H1 (cell line): ENCODE measurements around the gene EPB41L4B. TPM values are rescaled to one million over a fixed set of nuclear protein-coding genes. Genes with fewer than 3 reads are reported as not detected.

Experiments
- CTCF ChIA-PET: fragments of 300-600 bp; sonication (Branson Sonifier 250); formaldehyde crosslinking; loops from one replicate; lab custom pipeline; 2021; ENCODE audit not compliant: partially characterized antibody; lab: Charles Lee
- POLR2A ChIA-PET: fragments of 300-600 bp; sonication (Branson Sonifier 250); formaldehyde crosslinking; loops from one replicate; lab custom pipeline; 2021; ENCODE audit warnings: inconsistent platforms; ENCODE audit not compliant: partially characterized antibody; lab: Charles Lee
- DNase-seq, 2 experiments: peaks; one replicate each; pipeline versions ENCODE4 v3.0.0 to v3.0.0-alpha.2; 2010 to 2022; ENCODE audit warnings: low spot score in 2 of 2, low read depth in 1 of 2, mixed read lengths in 1 of 2
- FAIRE-seq: peaks from 2 replicates; lab custom pipeline; 2011; peaks lifted over from hg19 to GRCh38; lab: Jason Lieb, UNC
- H2AFZ ChIP-seq: 2 replicates; pipeline ENCODE4 v1.8.1; 2012; ENCODE audit warnings: low read length, inconsistent platforms
- H2AK5ac ChIP-seq: 2 replicates; pipeline ENCODE4 v1.6.1; 2013; ENCODE audit warnings: low read depth, low read length
- H2BK120ac ChIP-seq: replicated peaks from 2 replicates; pipeline ENCODE3; 2013; ENCODE audit warnings: low read depth, low read length, inconsistent platforms
- H2BK12ac ChIP-seq: 2 replicates; pipeline ENCODE4 v1.6.1; 2013; ENCODE audit warnings: low read depth, low read length
- H2BK15ac ChIP-seq: 2 replicates; pipeline ENCODE4 v1.6.1; 2013; ENCODE audit warnings: low read length
- H2BK20ac ChIP-seq: 2 replicates; pipeline ENCODE4 v1.6.1; 2013; ENCODE audit warnings: low read length
- H2BK5ac ChIP-seq: 2 replicates; pipeline ENCODE4 v1.6.1; 2013; ENCODE audit warnings: low read depth, low read length
- H3K14ac ChIP-seq: 2 replicates; pipeline ENCODE4 v1.6.1; 2013; ENCODE audit warnings: inconsistent platforms; ENCODE audit not compliant: insufficient read length
- H3K18ac ChIP-seq: 2 replicates; pipeline ENCODE4 v1.6.1; 2013; ENCODE audit warnings: low read length; ENCODE audit errors: extremely low read depth
- H3K23ac ChIP-seq: 2 replicates; pipeline ENCODE4 v1.6.1; 2013; ENCODE audit warnings: inconsistent platforms; ENCODE audit not compliant: insufficient read length
- H3K23me2 ChIP-seq: 2 replicates; pipeline ENCODE4 v1.6.1; 2013; ENCODE audit warnings: low read depth, low read length
- H3K27ac ChIP-seq: 2 replicates; pipeline ENCODE4 v1.6.1; 2011; ENCODE audit warnings: low read depth, low read length, inconsistent platforms
- H3K27me3 ChIP-seq, 4 experiments: replicated peaks in 1 of 4; 1 replicate in 1 of 4; 2 replicates in 3 of 4; pipeline versions ENCODE4 v1.6.1 to v1.8.1; 2011 to 2013; ENCODE audit warnings: low read length in 3 of 4, mild to moderate bottlenecking in 3 of 4, inconsistent platforms in 2 of 4, mixed read lengths in 2 of 4, moderate library complexity in 1 of 4; ENCODE audit not compliant: control insufficient read depth in 3 of 4, insufficient read depth in 3 of 4; ENCODE audit errors: extremely low read depth in 1 of 4
- H3K36me3 ChIP-seq, 4 experiments: 2 replicates each; pipeline versions ENCODE4 v1.6.1 to v1.8.1; 2011 to 2013; ENCODE audit warnings: mild to moderate bottlenecking in 4 of 4, low read length in 3 of 4, moderate library complexity in 2 of 4, control low read depth in 1 of 4, inconsistent platforms in 1 of 4; ENCODE audit not compliant: insufficient read depth in 4 of 4, control insufficient read depth in 2 of 4
- H3K4ac ChIP-seq: replicated peaks from 2 replicates; pipeline ENCODE3; 2013; ENCODE audit warnings: low read length, low read depth, mixed read lengths, inconsistent platforms; ENCODE audit not compliant: insufficient read length
- H3K4me1 ChIP-seq, 4 experiments: replicated peaks in 1 of 4; 1 replicate in 1 of 4; 2 replicates in 3 of 4; pipeline versions ENCODE4 v1.6.1 to v1.8.1; 2011 to 2013; ENCODE audit warnings: low read length in 3 of 4, inconsistent platforms in 2 of 4, mixed read lengths in 1 of 4; ENCODE audit not compliant: insufficient read depth in 4 of 4, control insufficient read depth in 3 of 4
- H3K4me2 ChIP-seq, 2 experiments: 2 replicates each; pipeline versions ENCODE4 v1.6.1 to v1.8.1; 2011 to 2013; ENCODE audit warnings: low read depth in 2 of 2, low read length in 2 of 2, control low read depth in 1 of 2, inconsistent platforms in 1 of 2, mild to moderate bottlenecking in 1 of 2; ENCODE audit not compliant: insufficient read depth in 1 of 2
- H3K4me3 ChIP-seq, 4 experiments: fragments of 200-600, 300-600 bp in 1 of 4; sonication (generic), shearing (Covaris generic), sonication (Bioruptor Twin) in 1 of 4; 2 replicates each; pipeline versions ENCODE4 v1.5.1 to v1.8.1; 2011 to 2016; ENCODE audit warnings: low read length in 4 of 4, low read depth in 3 of 4, control low read depth in 2 of 4, inconsistent platforms in 2 of 4, mild to moderate bottlenecking in 2 of 4, mixed read lengths in 1 of 4, moderate library complexity in 1 of 4; ENCODE audit not compliant: insufficient read depth in 2 of 4; ENCODE audit errors: extremely low read depth in 1 of 4
- H3K56ac ChIP-seq: replicated peaks from 2 replicates; pipeline ENCODE3; 2013; ENCODE audit warnings: low read depth, mild to moderate bottlenecking, mixed read lengths, low read length, inconsistent platforms; ENCODE audit not compliant: insufficient read length
- H3K79me1 ChIP-seq: 2 replicates; pipeline ENCODE4 v1.6.1; 2013; ENCODE audit warnings: low read depth, low read length, control low read depth
- H3K79me2 ChIP-seq, 2 experiments: 2 replicates each; pipeline versions ENCODE4 v1.6.1 to v1.8.1; 2012 to 2013; ENCODE audit warnings: low read length in 2 of 2, mild to moderate bottlenecking in 2 of 2, inconsistent platforms in 1 of 2; ENCODE audit not compliant: insufficient read depth in 2 of 2, control insufficient read depth in 1 of 2
- H3K9ac ChIP-seq, 4 experiments: replicated peaks in 1 of 4; 1 replicate in 1 of 4; 2 replicates in 3 of 4; pipeline versions ENCODE4 v1.6.1 to v1.8.1; 2011 to 2013; ENCODE audit warnings: low read depth in 3 of 4, low read length in 3 of 4, control low read depth in 2 of 4, mild to moderate bottlenecking in 2 of 4, moderate library complexity in 2 of 4, inconsistent platforms in 1 of 4; ENCODE audit errors: extremely low read depth in 1 of 4
- H3K9me3 ChIP-seq, 2 experiments: 2 replicates each; pipeline versions ENCODE4 v1.6.1 to v1.8.1; 2012 to 2013; ENCODE audit warnings: mild to moderate bottlenecking in 2 of 2, moderate library complexity in 2 of 2, control low read depth in 1 of 2, inconsistent platforms in 1 of 2, low read depth in 1 of 2, low read length in 1 of 2, mixed read lengths in 1 of 2; ENCODE audit not compliant: insufficient read depth in 2 of 2
- H4K20me1 ChIP-seq, 2 experiments: replicated peaks in 1 of 2; 2 replicates each; pipeline versions ENCODE3 to v1.8.1; 2011 to 2013; ENCODE audit warnings: inconsistent platforms in 2 of 2, low read length in 2 of 2, mild to moderate bottlenecking in 1 of 2; ENCODE audit not compliant: insufficient read depth in 2 of 2, control insufficient read depth in 1 of 2
- H4K5ac ChIP-seq: 2 replicates; pipeline ENCODE4 v1.6.1; 2013; ENCODE audit warnings: low read length, low read depth, mixed read lengths, inconsistent platforms; ENCODE audit not compliant: insufficient read length
- H4K8ac ChIP-seq: 2 replicates; pipeline ENCODE4 v1.8.0; 2013; ENCODE audit warnings: mild to moderate bottlenecking, moderate library complexity, low read length, inconsistent platforms; ENCODE audit not compliant: insufficient read depth; ENCODE audit errors: extremely low read depth
- H4K91ac ChIP-seq: replicated peaks from 2 replicates; pipeline ENCODE3; 2013; ENCODE audit warnings: low read length, mixed read lengths, inconsistent platforms; ENCODE audit not compliant: insufficient read length
- BCL11A ChIP-seq, 2 experiments: IDR thresholded peaks; one replicate each; pipeline ENCODE4 v1.6.1; 2011; ENCODE audit warnings: low read depth in 2 of 2, low read length in 2 of 2, mild to moderate bottlenecking in 2 of 2
- CREB1 ChIP-seq: IDR thresholded peaks from 2 replicates; pipeline ENCODE4 v1.6.1; 2012; ENCODE audit warnings: inconsistent platforms
- CTBP2 ChIP-seq: IDR thresholded peaks from 2 replicates; pipeline ENCODE4 v1.7.0; 2011; ENCODE audit warnings: borderline replicate concordance, mild to moderate bottlenecking, moderate library complexity, mixed read lengths, low read length; ENCODE audit not compliant: insufficient read depth, insufficient read length
- E2F6 ChIP-seq: IDR thresholded peaks from 2 replicates; pipeline ENCODE4 v1.6.1; 2012; ENCODE audit warnings: inconsistent platforms
- FOSL1 ChIP-seq: IDR thresholded peaks from 2 replicates; pipeline ENCODE4 v1.6.1; 2011; ENCODE audit warnings: mild to moderate bottlenecking, low read depth, low read length, moderate library complexity; ENCODE audit not compliant: insufficient read depth
- HDAC2 ChIP-seq, 2 experiments: fragments of 300-600 bp in 1 of 2; sonication (generic) in 1 of 2; IDR thresholded peaks; 2 replicates each; pipeline ENCODE4 v1.6.1; 2011 to 2012; ENCODE audit warnings: low read depth in 2 of 2, low read length in 2 of 2, mild to moderate bottlenecking in 2 of 2, moderate library complexity in 2 of 2, borderline replicate concordance in 1 of 2, inconsistent platforms in 1 of 2
- KDM5A ChIP-seq: fragments of 200-600 bp; IDR thresholded peaks from 2 replicates; pipeline ENCODE4 v1.7.1; 2012; ENCODE audit warnings: mild to moderate bottlenecking, low read length, inconsistent platforms, mixed read lengths
- MAFK ChIP-seq: IDR thresholded peaks from 2 replicates; pipeline ENCODE4 v1.6.1; 2012; ENCODE audit warnings: low read depth, mild to moderate bottlenecking, improper control_type of control experiment, low read length
- RAD21 ChIP-seq, 2 experiments: IDR thresholded peaks in 1 of 2; conservative IDR thresholded peaks in 1 of 2; 2 replicates each; pipeline ENCODE4 v1.6.1; 2011; ENCODE audit warnings: low read depth in 2 of 2, low read length in 2 of 2, improper control_type of control experiment in 1 of 2, inconsistent platforms in 1 of 2, mild to moderate bottlenecking in 1 of 2, moderate library complexity in 1 of 2
- RNF2 ChIP-seq: fragments of 200-900, 300-1000 bp; sonication (generic); IDR thresholded peaks from 2 replicates; pipeline ENCODE4 v1.7.1; 2016; ENCODE audit warnings: borderline replicate concordance, low read depth, mild to moderate bottlenecking, antibody characterized with exemption, low read length; ENCODE audit not compliant: poor library complexity, severe bottlenecking; ENCODE audit errors: missing control alignments
- RXRA ChIP-seq: IDR thresholded peaks from 2 replicates; pipeline ENCODE4 v1.6.1; 2011; ENCODE audit warnings: low read depth, mild to moderate bottlenecking, low read length, moderate library complexity; ENCODE audit not compliant: insufficient read depth
- WGBS, 2 experiments: shearing (Covaris generic) in 1 of 2; methylation state at CpG; one replicate each; pipeline versions ENCODE4 v1.1.6 to v1.1.7; 2013 to 2015; ENCODE audit warnings: low lambda C conversion rate in 2 of 2, mixed read lengths in 2 of 2, inconsistent platforms in 1 of 2, low coverage in 1 of 2, missing lambda C conversion rate in 1 of 2; ENCODE audit not compliant: insufficient replicate concordance in 2 of 2, insufficient coverage in 1 of 2, insufficient read length in 1 of 2; ENCODE audit errors: extremely low coverage in 1 of 2, missing lambda C conversion rate in 1 of 2; 5-methylcytosine and 5-hydroxymethylcytosine counted together
- polyA plus RNA-seq, 7 experiments: library from polyadenylated mRNA; depleted of rRNA in 3 of 7; stranded (reverse) in 5 of 7; unstranded in 2 of 7; fragments of >200 nt in 5 of 7; fragments of 200-250 nt in 2 of 7; gene quantifications; 1 replicate in 5 of 7; 2 replicates in 1 of 7; 4 replicates in 1 of 7; pipeline versions ENCODE4 v1.2.1 to v1.2.3, GENCODE V29; 2011 to 2013; ENCODE audit warnings: missing spikeins in 2 of 7, mixed read lengths in 2 of 7
- total RNA-seq: library from RNA; stranded (reverse); fragmentation: NEBNext Ultra II Directional; extraction: Animal tissue kit (Norgen Biotek cat#: 25700); gene quantifications from 2 replicates; pipeline ENCODE4 v1.2.1, GENCODE V29; 2021

Gene EPB41L4B
- total and polyA plus RNA-seq, 2 of the 8 experiments (the other 6 are each of a cell fraction or from before 2014, with no cell fraction given), result 11.9 to 25.0 TPM

GRCh38 chr9:109156708-109157107 lies 164.2 kb downstream of the EPB41L4B start:
- H4K5ac ChIP-seq, result no peak overlapping the region
- H4K8ac ChIP-seq, result no peak overlapping the region
- no peaks in the 10 kb centered on the region for H3K36me3 ChIP-seq
- POLR2A ChIA-PET, result interaction anchor here (2.0 kb wide), 1 partner anchor 38 kb away, joined by 5 read pairs; the partner anchor contains the start of gene TMEM245
- no peak overlapping the region for H2BK120ac ChIP-seq
- no peaks in the 10 kb centered on the region for H4K20me1 ChIP-seq
- H3K14ac ChIP-seq, result no peak overlapping the region
- peaks cover 12 to 14% of the 10 kb centered on the region in 2 experiments; a peak in 3 of 4 replicates for H3K9me3 ChIP-seq
- no peak for DNase-seq
- no peak overlapping the region for H4K91ac ChIP-seq
- no peak overlapping the region for H3K56ac ChIP-seq
- H2BK20ac ChIP-seq, result no peak overlapping the region
- no peaks in the 10 kb centered on the region for H3K79me1 ChIP-seq
- H2BK5ac ChIP-seq, result no peak overlapping the region
- no peak overlapping the region for H3K18ac ChIP-seq
- H3K4me3 ChIP-seq, result no peak overlapping the region
- 87% methylated on average over 6 of the region's 8 CpGs; no CpG with 5 or more reads in 1 of the 2 experiments for WGBS, 2 experiments
- H2AFZ ChIP-seq, result no peak overlapping the region
- H3K27ac ChIP-seq, result no peak overlapping the region
- H2AK5ac ChIP-seq, result no peak overlapping the region
- no peak overlapping the region for H3K4ac ChIP-seq
- 0 out of 7 replicates have a peak, but pooled peaks cover 0 to 2% (median 0%) of the 10 kb centered on the region in 4 experiments for H3K27me3 ChIP-seq
- TF ChIP-seq CTBP2 (no peak), E2F6 (no peak), HDAC2 (IDR thresholded peaks at IDR 0.05; ENCODE audit: borderline replicate concordance in 1 of 2, low read depth in 2 of 2, low read length in 2 of 2) (no peak), FOSL1 (no peak), RAD21 (IDR thresholded peaks at IDR 0.05 in 1 of 2, conservative IDR thresholded peaks at IDR 0.05 in 1 of 2; ENCODE audit: low read depth in 2 of 2, low read length in 2 of 2) (no peak), RXRA (no peak), KDM5A (no peak), MAFK (no peak), RNF2 (no peak), CREB1 (no peak), BCL11A (IDR thresholded peaks at IDR 0.05; ENCODE audit: low read depth in 2 of 2, low read length in 2 of 2) (no peak)
- TF ChIP-seq, all 59 proteins: peak for 0
- H3K23ac ChIP-seq, result no peak overlapping the region
- H3K9ac ChIP-seq, result no peak overlapping the region
- no peak overlapping the region for H2BK15ac ChIP-seq
- no peaks in the 10 kb centered on the region for H3K4me1 ChIP-seq
- CTCF ChIA-PET, result interaction anchor here (1.6 to 1.7 kb wide), 2 partner anchors 13 to 22 kb away, joined by 4 to 7 read pairs; no protein-coding TSS in a partner anchor
- no peaks in the 10 kb centered on the region for H3K23me2 ChIP-seq
- FAIRE-seq, result no peak
- H3K4me2 ChIP-seq, result no peak overlapping the region
- no peaks in the 10 kb centered on the region for H3K79me2 ChIP-seq
- H2BK12ac ChIP-seq, result no peak overlapping the region
